ENCODE data around the gene TRIM44. TPM values are rescaled to one million over a fixed set of nuclear protein-coding genes. Genes with fewer than 3 reads are reported as not detected.

TRIM44 gene
- total RNA-seq, 3 donors from 2014 or later: 43.0 to 83.6 (median 43.9) TPM

- H3K36me3 ChIP-seq (ENCODE audit: low read depth): no peaks in the 10 kb centered on the region
- peaks cover 8% of the 10 kb centered on the region for H3K9me3 ChIP-seq
- intact Hi-C loops (cut with DNase I, micrococcal nuclease): no loop called here
- H3K4me3 ChIP-seq: no peak overlapping the region
- DNase-seq: no peak
- ATAC-seq: no peak
- TF ChIP-seq CTCF (IDR thresholded peaks at IDR 0.05): no peak
- no peaks in the 10 kb centered on the region for H3K4me1 ChIP-seq (ENCODE audit: low read depth)
These were observed 121.2 kb downstream of the TRIM44 start for GRCh38 chr11:35783809-35784208.

- intact Hi-C loops (cut with DNase I, micrococcal nuclease): no loop called here
- DNase-seq (no peak), ATAC-seq (no peak)
- Histone ChIP-seq H3K4me3 (no peak overlapping the region), H3K4me1 (ENCODE audit: low read depth) (no peaks in the 10 kb centered on the region), H3K9me3 (no peaks in the 10 kb centered on the region), H3K36me3 (ENCODE audit: low read depth) (no peaks in the 10 kb centered on the region)
- TF ChIP-seq CTCF (IDR thresholded peaks at IDR 0.05): no peak
These were observed 122.1 kb downstream of the TRIM44 start for GRCh38 chr11:35784699-35785098.

GRCh38 chr11:35785287-35786167 is 123.0 kb downstream of the TRIM44 start:
- intact Hi-C loops (cut with DNase I, micrococcal nuclease): no loop called here
- H3K9me3 ChIP-seq: no peaks in the 10 kb centered on the region
- H3K36me3 ChIP-seq (ENCODE audit: low read depth): no peaks in the 10 kb centered on the region
- TF ChIP-seq CTCF (IDR thresholded peaks at IDR 0.05): no peak
- no peak for DNase-seq
- ATAC-seq: no peak
- H3K4me3 ChIP-seq: no peak overlapping the region
- H3K4me1 ChIP-seq (ENCODE audit: low read depth): no peaks in the 10 kb centered on the region

GRCh38 chr11:35786188-35786587 is 123.6 kb downstream of the TRIM44 start:
- no peaks in the 10 kb centered on the region for H3K9me3 ChIP-seq
- intact Hi-C loops (cut with DNase I, micrococcal nuclease): no loop called here
- no peak for TF ChIP-seq CTCF (IDR thresholded peaks at IDR 0.05)
- H3K36me3 ChIP-seq (ENCODE audit: low read depth): no peaks in the 10 kb centered on the region
- ATAC-seq (no peak), DNase-seq (no peak)
- no peak overlapping the region for H3K4me3 ChIP-seq
- H3K4me1 ChIP-seq (ENCODE audit: low read depth): no peaks in the 10 kb centered on the region

- no peak overlapping the region for H3K4me3 ChIP-seq
- H3K9me3 ChIP-seq: no peaks in the 10 kb centered on the region
- no peak for TF ChIP-seq CTCF (IDR thresholded peaks at IDR 0.05)
- intact Hi-C loops (cut with DNase I, micrococcal nuclease): no loop called here
- no peak for ATAC-seq
- no peak for DNase-seq
- no peaks in the 10 kb centered on the region for H3K4me1 ChIP-seq (ENCODE audit: low read depth)
- H3K36me3 ChIP-seq (ENCODE audit: low read depth): no peaks in the 10 kb centered on the region
These were observed 124.5 kb downstream of the TRIM44 start for GRCh38 chr11:35787013-35787504.
